Upper lobe of left lung (tissue), 6 donors: ENCODE data around the gene SCP2. TPM values are rescaled to one million over a fixed set of nuclear protein-coding genes. Genes with fewer than 3 reads are reported as not detected.

Experiments
- ATAC-seq, 2 donors: fragments of 200-7000 bp; cut with Tn5 transposase; one replicate each; pipeline ENCODE4 v1.9.1; 2022; ENCODE audit warnings: mild to moderate bottlenecking in 2 of 2, moderate library complexity in 2 of 2; ENCODE audit not compliant: low FRiP score in 2 of 2
- DNase-seq, 2 donors: peaks; one replicate each; pipeline ENCODE4 v3.0.0-alpha.2; 2019 to 2020
- H3K27ac ChIP-seq, 4 donors: fragments of 200-600 bp; sonication (generic); one replicate each; pipeline ENCODE4 v1.5.1; 2016 to 2019
- H3K27me3 ChIP-seq, 4 donors: fragments of 200-600 bp; sonication (generic); one replicate each; pipeline ENCODE4 v1.5.1; 2017 to 2019
- H3K36me3 ChIP-seq, 4 donors: fragments of 200-600 bp; sonication (generic); one replicate each; pipeline ENCODE4 v1.5.1; 2016 to 2019
- H3K4me1 ChIP-seq, 4 donors: fragments of 200-600 bp; sonication (generic); one replicate each; pipeline ENCODE4 v1.5.1; 2018 to 2019
- H3K4me3 ChIP-seq, 4 donors: fragments of 200-600 bp; sonication (generic); one replicate each; pipeline ENCODE4 v1.5.1; 2017 to 2019; ENCODE audit warnings: mild to moderate bottlenecking in 2 of 4, moderate library complexity in 1 of 4
- H3K9me3 ChIP-seq, 4 donors: fragments of 200-600 bp; sonication (generic); one replicate each; pipeline ENCODE4 v1.5.1; 2018 to 2019
- CTCF ChIP-seq, 6 experiments: fragments of 450-650 bp in 4 of 6; fragments of 200-600 bp in 2 of 6; sonication (generic) in 2 of 6; IDR thresholded peaks; one replicate each; pipeline ENCODE4 v1.5.1; 2016 to 2019; ENCODE audit warnings: antibody characterized with exemption in 6 of 6
- EP300 ChIP-seq, 4 donors: sonication (generic); formaldehyde crosslinking; IDR thresholded peaks; one replicate each; pipeline ENCODE4 v1.5.1; 2017; ENCODE audit warnings: antibody characterized with exemption in 4 of 4, control low read depth in 2 of 4
- POLR2A ChIP-seq, 4 donors: fragments of 450-650 bp; IDR thresholded peaks; one replicate each; pipeline ENCODE4 v1.5.1; 2016 to 2017; ENCODE audit warnings: antibody characterized with exemption in 4 of 4, mild to moderate bottlenecking in 2 of 4
- POLR2AphosphoS5 ChIP-seq, 2 donors: sonication (generic); formaldehyde crosslinking; IDR thresholded peaks; one replicate each; pipeline ENCODE4 v1.5.1; 2017; ENCODE audit warnings: antibody characterized with exemption in 2 of 2
- WGBS, 2 donors: methylation state at CpG; one replicate each; pipeline ENCODE4 v1.1.5; 2017 to 2018; 5-methylcytosine and 5-hydroxymethylcytosine counted together
- total RNA-seq, 6 donors: library from RNA; depleted of rRNA in 4 of 6; stranded (reverse); fragments of >200 nt in 4 of 6; gene quantifications; one replicate each; pipeline versions ENCODE4 v1.1.0 to v1.2.1, GENCODE V29; 2016 to 2021
- donor health status: DM: no; HTN: no; CAD: no; lungs with moderate emphysema.
- donor health status: DM: no; HTN: yes; CAD: no; lungs with severe emphysema.

Gene SCP2
- total RNA-seq, 6 donors from 2014 or later, result 52.4 to 173 (median 131) TPM

GRCh38 chr1:53075761-53076163 is 148.7 kb downstream of the SCP2 start:
- H3K9me3 ChIP-seq, result no peaks in the 10 kb centered on the region
- H3K27ac ChIP-seq, result no peak overlapping the region
- H3K27me3 ChIP-seq, result no peaks in the 10 kb centered on the region
- TF ChIP-seq EP300 (IDR thresholded peaks at IDR 0.05), result no peak
- TF ChIP-seq POLR2A (IDR thresholded peaks at IDR 0.05), result no peak
- no peak for TF ChIP-seq CTCF (IDR thresholded peaks at IDR 0.05)
- no peaks in the 10 kb centered on the region for H3K4me1 ChIP-seq
- WGBS, 2 donors, result 76 to 80% methylated on average over 6 to 8 of the region's 8 CpGs
- DNase-seq (peak in 1 of 2 donors; percentile 39), ATAC-seq (no peak)
- H3K4me3 ChIP-seq, result no peak overlapping the region
- H3K36me3 ChIP-seq, result no peaks in the 10 kb centered on the region

GRCh38 chr1:53076165-53076564 is 149.1 kb downstream of the SCP2 start:
- no peak overlapping the region for H3K4me3 ChIP-seq
- WGBS, 2 donors, result 83 to 93% methylated on average over 7 to 8 of the region's 9 CpGs
- no peaks in the 10 kb centered on the region for H3K36me3 ChIP-seq
- TF ChIP-seq POLR2A (IDR thresholded peaks at IDR 0.05) (no peak), EP300 (IDR thresholded peaks at IDR 0.05) (no peak)
- H3K27ac ChIP-seq, result no peak overlapping the region
- H3K4me1 ChIP-seq, result no peaks in the 10 kb centered on the region
- no peak for ATAC-seq
- H3K9me3 ChIP-seq, result no peaks in the 10 kb centered on the region
- no peak for DNase-seq
- no peaks in the 10 kb centered on the region for H3K27me3 ChIP-seq

- no peak overlapping the region for H3K4me3 ChIP-seq
- H3K36me3 ChIP-seq, result no peaks in the 10 kb centered on the region
- H3K9me3 ChIP-seq, result no peaks in the 10 kb centered on the region
- H3K4me1 ChIP-seq, result no peaks in the 10 kb centered on the region
- TF ChIP-seq POLR2AphosphoS5 (IDR thresholded peaks at IDR 0.05) (no peak), CTCF (IDR thresholded peaks at IDR 0.05) (no peak), POLR2A (IDR thresholded peaks at IDR 0.05) (no peak), EP300 (IDR thresholded peaks at IDR 0.05) (no peak)
- no peak for ATAC-seq
- WGBS, 2 donors, result 86 to 87% methylated on average over 13 to 19 of the region's 19 CpGs
- H3K27me3 ChIP-seq, result no peaks in the 10 kb centered on the region
- H3K27ac ChIP-seq, result no peak overlapping the region
- DNase-seq, result peak in 1 of 2 donors; percentile 74
These were observed 149.9 kb downstream of the SCP2 start for GRCh38 chr1:53076721-53077598.

GRCh38 chr1:53077599-53077965 is 150.5 kb downstream of the SCP2 start:
- Histone ChIP-seq H3K36me3 (no peaks in the 10 kb centered on the region), H3K9me3 (no peaks in the 10 kb centered on the region)

More at GRCh38 chr1:53077599-53077965, 150.5 kb downstream of the SCP2 start:
- no peak overlapping the region for H3K27ac ChIP-seq
- no peaks in the 10 kb centered on the region for H3K4me1 ChIP-seq
- WGBS, 2 donors, result 93 to 95% methylated on average over 12 to 13 of the region's 13 CpGs
- H3K27me3 ChIP-seq, result no peaks in the 10 kb centered on the region
- TF ChIP-seq POLR2A (IDR thresholded peaks at IDR 0.05), result no peak
- TF ChIP-seq POLR2AphosphoS5 (IDR thresholded peaks at IDR 0.05), result no peak
- TF ChIP-seq CTCF (IDR thresholded peaks at IDR 0.05), result no peak
- no peak for TF ChIP-seq EP300 (IDR thresholded peaks at IDR 0.05)
- ATAC-seq, result no peak
- no peak for DNase-seq
- H3K4me3 ChIP-seq, result no peak overlapping the region
